ENCODE results near the gene ARF6. TPM values are rescaled to one million over a fixed set of nuclear protein-coding genes. Genes with fewer than 3 reads are reported as not detected.

Gene ARF6
- total and polyA plus RNA-seq, 8 donors = 8.9 to 32.4 (median 16.2) TPM

DNA sequence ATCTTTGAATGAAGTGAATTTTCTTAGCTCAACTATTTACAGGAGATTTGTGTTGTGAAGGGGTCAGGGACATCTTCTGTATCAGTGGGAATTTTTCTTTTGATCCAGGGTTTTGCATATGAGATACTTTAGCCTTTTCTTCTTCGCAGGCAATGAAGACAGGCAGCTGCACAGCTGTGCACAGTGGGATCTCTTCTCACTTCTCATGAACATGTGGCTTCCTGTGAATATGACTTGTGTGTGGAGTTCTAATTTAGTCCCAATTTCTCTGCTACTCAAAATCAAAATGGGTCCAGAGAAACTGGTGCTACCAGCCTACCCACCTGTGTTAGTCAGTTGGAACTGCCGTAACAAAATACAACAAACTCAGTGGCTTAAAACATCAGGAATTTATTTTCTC lies 37.8 kb downstream of the ARF6 start:
- H3K27ac ChIP-seq = no peak overlapping the region
- FAIRE-seq (no peak), DNase-seq (no peak), ATAC-seq (no peak)
- H3K9me3 ChIP-seq = no peaks in the 10 kb centered on the region
- TF ChIP-seq, protein P1, sequence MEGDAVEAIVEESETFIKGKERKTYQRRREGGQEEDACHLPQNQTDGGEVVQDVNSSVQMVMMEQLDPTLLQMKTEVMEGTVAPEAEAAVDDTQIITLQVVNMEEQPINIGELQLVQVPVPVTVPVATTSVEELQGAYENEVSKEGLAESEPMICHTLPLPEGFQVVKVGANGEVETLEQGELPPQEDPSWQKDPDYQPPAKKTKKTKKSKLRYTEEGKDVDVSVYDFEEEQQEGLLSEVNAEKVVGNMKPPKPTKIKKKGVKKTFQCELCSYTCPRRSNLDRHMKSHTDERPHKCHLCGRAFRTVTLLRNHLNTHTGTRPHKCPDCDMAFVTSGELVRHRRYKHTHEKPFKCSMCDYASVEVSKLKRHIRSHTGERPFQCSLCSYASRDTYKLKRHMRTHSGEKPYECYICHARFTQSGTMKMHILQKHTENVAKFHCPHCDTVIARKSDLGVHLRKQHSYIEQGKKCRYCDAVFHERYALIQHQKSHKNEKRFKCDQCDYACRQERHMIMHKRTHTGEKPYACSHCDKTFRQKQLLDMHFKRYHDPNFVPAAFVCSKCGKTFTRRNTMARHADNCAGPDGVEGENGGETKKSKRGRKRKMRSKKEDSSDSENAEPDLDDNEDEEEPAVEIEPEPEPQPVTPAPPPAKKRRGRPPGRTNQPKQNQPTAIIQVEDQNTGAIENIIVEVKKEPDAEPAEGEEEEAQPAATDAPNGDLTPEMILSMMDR (IDR thresholded peaks at IDR 0.05) = no peak
- WGBS, 2 donors = 92 to 94% methylated on average over 2 of the region's 2 CpGs
- H3K4me3 ChIP-seq = no peak overlapping the region
- intact Hi-C loops (cut with DNase I) = no loop called here
- H3K4me1 ChIP-seq = no peaks in the 10 kb centered on the region
- H3K27me3 ChIP-seq = no peaks in the 10 kb centered on the region
- no peaks in the 10 kb centered on the region for H3K36me3 ChIP-seq

DNA sequence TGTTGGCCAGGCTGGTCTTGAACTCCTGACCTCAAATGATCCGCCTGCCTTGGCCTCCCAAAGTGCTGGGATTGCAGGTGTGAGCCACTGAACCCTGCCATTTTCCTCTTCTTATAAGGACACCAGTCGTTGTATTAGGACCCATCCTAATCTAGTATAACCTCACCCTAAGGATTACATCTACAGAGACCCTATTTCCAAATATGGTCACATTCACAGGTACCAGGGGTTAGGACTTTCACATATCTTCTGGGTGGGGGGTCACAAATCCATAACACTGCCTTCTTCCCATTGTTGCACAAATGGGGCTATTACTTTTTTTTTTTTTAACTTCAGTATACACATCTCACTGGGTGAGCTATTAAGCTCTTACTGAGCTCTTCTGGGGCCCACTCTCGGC lies 38.6 kb downstream of the ARF6 start:
- DNase-seq = no peak
- TF ChIP-seq, protein P1 (IDR thresholded peaks at IDR 0.05) = no peak
- H3K27me3 ChIP-seq = no peaks in the 10 kb centered on the region
- intact Hi-C loops (cut with DNase I) = no loop called here
- H3K27ac ChIP-seq = no peak overlapping the region
- 82 to 91% methylated on average over 3 of the region's 3 CpGs for WGBS, 2 donors
- no peaks in the 10 kb centered on the region for H3K9me3 ChIP-seq
- no peak overlapping the region for H3K4me3 ChIP-seq
- FAIRE-seq = no peak
- no peak for ATAC-seq
- H3K36me3 ChIP-seq = no peaks in the 10 kb centered on the region
- H3K4me1 ChIP-seq = no peaks in the 10 kb centered on the region

DNA sequence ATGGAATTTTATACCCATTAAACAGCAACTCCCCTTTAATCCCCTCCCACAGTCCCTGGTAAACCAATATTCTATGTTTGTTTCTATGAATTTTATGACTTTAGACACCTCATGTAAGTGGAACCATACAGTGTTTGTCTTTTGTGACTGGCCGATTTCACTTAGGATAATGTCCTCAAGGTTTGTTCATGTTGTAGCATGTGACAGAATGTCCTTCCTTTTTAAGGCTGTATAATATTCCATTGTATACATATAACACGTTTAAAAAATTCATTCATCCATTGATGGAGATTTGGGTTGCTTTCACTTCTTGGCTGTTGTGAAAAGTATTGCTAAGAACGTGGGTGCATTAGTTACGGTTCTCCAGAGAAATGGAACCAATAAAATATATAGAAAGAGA lies 40.2 kb downstream of the ARF6 start:
- no peak for ATAC-seq
- no peak for FAIRE-seq
- no peaks in the 10 kb centered on the region for H3K9me3 ChIP-seq
- H3K27ac ChIP-seq = no peak overlapping the region
- 84 to 85% methylated on average over 4 of the region's 4 CpGs for WGBS, 2 donors
- DNase-seq = no peak
- TF ChIP-seq, protein P1 (IDR thresholded peaks at IDR 0.05) = no peak
- intact Hi-C loops (cut with DNase I) = no loop called here
- no peaks in the 10 kb centered on the region for H3K36me3 ChIP-seq
- no peak overlapping the region for H3K4me3 ChIP-seq
- no peaks in the 10 kb centered on the region for H3K27me3 ChIP-seq
- no peaks in the 10 kb centered on the region for H3K4me1 ChIP-seq

DNA sequence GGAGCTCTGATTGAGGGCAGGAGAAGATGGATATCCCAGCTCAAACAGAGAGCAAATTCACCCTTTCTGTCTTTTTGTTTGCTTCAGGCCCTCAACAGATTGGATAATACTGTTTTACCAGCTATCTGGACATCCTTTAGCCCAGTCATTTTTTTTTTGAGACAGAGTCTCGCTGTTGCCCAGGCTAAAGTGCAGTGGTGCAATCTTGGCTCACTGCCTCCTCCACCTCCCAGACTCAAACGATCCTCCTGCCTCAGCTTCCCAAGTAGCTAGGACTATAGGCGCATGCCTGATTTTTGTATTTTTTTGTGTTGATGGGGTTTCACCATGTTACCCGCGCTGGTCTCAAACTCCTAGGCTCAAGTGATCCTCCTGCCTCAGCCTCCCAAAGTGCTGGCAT lies 40.8 kb downstream of the ARF6 start:
- Histone ChIP-seq H3K4me3 (no peak overlapping the region), H3K27me3 (no peaks in the 10 kb centered on the region), H3K9me3 (no peaks in the 10 kb centered on the region), H3K4me1 (no peaks in the 10 kb centered on the region), H3K36me3 (no peaks in the 10 kb centered on the region), H3K27ac (no peak overlapping the region)
- WGBS, 2 donors = 87 to 94% methylated on average over 5 of the region's 5 CpGs
- ATAC-seq = no peak
- TF ChIP-seq, protein P1 (IDR thresholded peaks at IDR 0.05) = no peak
- no peak for FAIRE-seq
- DNase-seq = no peak
- intact Hi-C loops (cut with DNase I) = no loop called here

DNA sequence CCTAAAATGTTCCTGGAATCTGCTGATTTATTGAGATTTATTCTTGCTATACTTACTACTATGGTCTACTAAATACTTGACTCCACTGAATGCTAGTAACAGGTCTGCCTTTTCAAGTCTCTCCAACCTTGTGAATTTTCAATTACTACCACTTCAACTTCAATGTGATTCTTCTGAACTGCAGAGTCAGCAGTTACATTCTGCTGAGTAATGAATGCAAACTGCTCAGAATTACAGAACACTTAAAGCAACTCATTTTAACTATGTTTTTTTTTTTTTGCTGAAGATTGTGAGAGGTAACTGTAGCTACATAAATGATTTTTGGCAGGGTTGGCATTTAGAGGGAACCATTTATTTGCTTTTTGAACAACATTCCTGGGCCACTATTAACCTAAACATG lies 41.8 kb downstream of the ARF6 start:
- Histone ChIP-seq H3K27ac (no peak overlapping the region), H3K9me3 (no peaks in the 10 kb centered on the region), H3K27me3 (no peaks in the 10 kb centered on the region), H3K4me3 (no peak overlapping the region), H3K36me3 (no peaks in the 10 kb centered on the region), H3K4me1 (no peaks in the 10 kb centered on the region)
- DNase-seq (no peak), ATAC-seq (peak in 1 of 4 donors; percentile 51), FAIRE-seq (no peak)
- TF ChIP-seq, protein P1 (IDR thresholded peaks at IDR 0.05) = no peak
- intact Hi-C loops (cut with DNase I) = no loop called here
